SHP77 treated with DMSO at 0.1 percent for 48 hours (cell line): ENCODE measurements around the gene C16orf78.

Source experiments
- DNase-seq: peaks from one replicate; lab custom pipeline; 2025; lab: John Stamatoyannopoulos, UW

The C16orf78 gene

GRCh38 chr16:49431591-49432290 lies 58.1 kb downstream of the C16orf78 start:
- DNase-seq = no peak

GRCh38 chr16:49434733-49435132 lies 61.1 kb downstream of the C16orf78 start:
- DNase-seq = no peak

DNA sequence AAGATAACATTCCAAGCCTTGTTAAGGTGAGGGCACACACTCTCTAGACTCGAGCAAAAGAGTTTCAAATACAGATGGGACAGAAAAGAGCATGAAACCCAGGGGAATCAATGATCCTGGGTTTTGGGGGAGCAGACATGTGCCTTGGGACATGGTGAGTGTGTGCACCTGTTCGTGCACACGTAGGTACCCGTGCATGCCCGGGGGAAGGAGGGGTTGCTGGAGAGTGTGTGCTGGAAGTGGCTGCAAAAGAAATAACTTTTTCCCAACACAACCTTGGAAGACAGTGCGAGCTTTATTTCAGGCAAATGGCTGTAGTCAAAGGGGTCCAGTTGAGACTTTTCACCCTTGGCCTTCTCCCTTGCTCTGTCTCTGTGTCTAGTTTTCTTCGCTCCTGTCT lies 62.6 kb downstream of the C16orf78 start:
- DNase-seq = no peak

- DNase-seq = no peak
Measured at GRCh38 chr16:49437344-49437743, 63.7 kb downstream of the C16orf78 start.

DNA sequence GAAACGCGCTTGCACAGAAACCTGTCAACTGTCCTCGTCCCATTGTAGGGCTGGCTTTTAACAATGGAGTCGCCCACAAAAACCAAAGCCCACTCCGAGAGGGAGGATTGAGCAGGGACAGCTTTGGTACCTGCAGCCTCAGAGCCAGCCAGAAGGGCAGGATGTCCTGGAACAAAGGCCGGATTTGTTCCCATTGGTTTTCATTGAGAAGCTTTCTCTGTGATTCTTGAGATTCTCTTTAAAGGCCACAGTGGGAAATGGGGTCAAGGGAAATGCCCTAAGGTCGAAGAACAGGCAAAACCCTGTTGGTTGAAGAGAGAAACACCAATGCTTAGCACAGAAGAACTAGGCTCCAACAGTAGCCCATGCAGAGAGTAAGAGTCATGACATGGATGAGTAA lies 65.4 kb downstream of the C16orf78 start:
- no peak for DNase-seq

GRCh38 chr16:49439676-49440075 lies 66.1 kb downstream of the C16orf78 start:
- no peak for DNase-seq

DNA sequence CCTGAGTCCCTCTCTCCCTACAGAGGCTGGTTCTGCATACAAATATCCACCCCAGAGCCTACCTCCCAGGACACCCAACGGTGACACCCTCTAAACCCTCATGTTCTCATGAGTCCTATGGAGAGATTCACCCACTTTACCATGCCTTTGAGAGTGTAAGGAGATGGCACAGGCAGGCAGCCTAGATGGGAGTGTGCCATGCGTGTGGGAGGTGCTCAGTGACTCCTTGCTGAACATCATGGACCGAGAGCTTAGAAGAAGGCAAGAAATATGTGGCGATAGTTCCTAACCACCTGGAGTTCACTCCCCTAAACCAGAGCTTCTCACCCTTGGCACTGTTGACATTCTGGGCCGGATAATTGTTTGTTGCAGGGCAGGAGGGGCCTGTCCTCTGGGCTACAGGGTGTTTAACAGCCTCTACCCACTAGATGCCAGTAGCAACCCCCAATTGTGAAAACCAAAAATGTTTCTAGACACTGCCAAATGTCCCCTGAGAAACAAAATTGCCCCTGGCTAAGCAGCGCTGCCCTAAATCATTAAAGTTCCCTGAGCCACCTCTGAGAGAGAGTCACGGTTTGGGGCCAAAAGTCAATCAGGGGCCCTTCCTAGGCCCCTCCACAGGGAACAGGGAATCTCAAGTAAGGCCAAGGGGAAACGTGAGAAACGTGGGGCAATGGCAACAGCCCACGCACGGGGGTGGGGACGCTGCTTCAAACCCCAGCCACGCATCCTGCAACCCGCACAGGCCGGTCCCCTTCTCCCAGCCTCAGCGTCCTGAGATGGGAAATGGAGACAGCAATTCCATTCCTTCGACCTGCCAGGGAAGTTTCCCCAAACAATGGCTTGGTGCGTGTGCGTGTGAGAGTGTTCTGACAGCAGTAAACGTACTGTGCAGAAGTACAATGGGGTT lies 66.8 kb downstream of the C16orf78 start:
- DNase-seq = no peak

- no peak for DNase-seq
Measured at GRCh38 chr16:49441366-49441780, 67.8 kb downstream of the C16orf78 start.

- DNase-seq = no peak
Measured at GRCh38 chr16:49442805-49443204, 69.2 kb downstream of the C16orf78 start.

DNA sequence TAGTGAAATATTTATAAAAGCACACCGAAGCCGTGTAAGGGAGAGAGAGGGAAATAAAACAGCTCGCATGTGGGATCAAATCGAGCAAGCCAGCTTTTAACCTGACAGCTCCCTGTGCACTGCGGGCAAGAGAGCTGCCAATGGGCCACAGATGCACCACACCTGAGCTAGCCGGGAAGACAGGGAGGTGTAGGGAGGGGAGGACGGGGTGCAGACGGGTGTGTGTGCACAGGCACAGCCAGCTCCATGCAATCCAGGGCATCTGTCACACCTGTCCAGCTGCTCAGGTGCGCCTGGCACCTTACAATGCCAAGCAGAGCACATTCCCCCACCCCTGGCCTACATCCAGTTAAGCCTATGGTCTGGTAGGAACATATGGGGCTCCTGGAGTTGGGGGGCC lies 70.0 kb downstream of the C16orf78 start:
- no peak for DNase-seq

DNA sequence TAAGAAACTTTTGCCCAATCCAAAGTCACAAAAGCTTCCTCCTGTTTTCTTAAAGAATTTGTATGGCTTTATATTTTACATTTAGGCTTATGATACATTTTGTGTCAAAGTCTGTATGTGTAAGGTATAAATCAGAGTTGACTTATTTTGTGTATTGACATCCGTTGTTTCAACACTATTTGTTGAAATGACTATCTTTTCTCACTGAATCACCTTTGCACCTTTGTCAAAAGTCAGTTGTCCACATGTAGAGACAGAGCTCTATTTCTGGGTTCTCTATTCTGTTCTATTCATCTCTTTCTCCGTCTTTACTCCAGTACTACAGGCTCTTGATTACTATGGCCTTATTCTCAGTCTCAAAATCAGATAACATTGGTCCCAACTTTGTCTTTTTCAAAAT lies 73.2 kb downstream of the C16orf78 start:
- no peak for DNase-seq
